Inflammatory macrophage treated with lipopolysaccharide for 1 hour (primary cell): ENCODE measurements around the gene PRRT1B.

Experiments
- DNase-seq, 2 donors: peaks; one replicate each; pipeline ENCODE4 v3.0.0-alpha.2; 2020 to 2022

Gene PRRT1B

DNA sequence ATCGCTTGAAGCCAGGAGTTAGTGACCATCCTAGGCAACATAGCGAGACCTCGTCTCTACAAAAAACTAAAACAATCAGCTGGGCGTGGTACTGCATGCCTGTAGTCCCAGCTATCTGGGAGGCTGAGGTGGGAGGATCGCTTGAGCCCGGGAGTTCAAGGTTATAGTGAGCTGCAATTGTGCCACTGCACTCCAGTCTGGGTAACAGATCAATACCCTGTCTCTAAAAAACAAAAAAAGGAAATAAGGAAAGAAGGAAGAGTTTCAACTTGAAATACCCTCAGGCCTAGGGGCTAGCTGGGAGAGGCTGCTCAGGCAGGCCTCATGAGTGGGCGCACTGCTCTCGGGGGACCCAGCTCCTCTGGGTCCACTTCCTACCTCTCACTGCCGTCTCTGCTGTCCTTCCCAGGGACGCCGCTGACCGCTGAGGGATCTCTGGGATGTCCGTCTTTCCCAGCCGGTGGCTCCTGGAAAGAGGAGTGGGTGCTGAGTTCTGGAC, 56.4 kb downstream of the PRRT1B start:
- DNase-seq, result no peak

DNA sequence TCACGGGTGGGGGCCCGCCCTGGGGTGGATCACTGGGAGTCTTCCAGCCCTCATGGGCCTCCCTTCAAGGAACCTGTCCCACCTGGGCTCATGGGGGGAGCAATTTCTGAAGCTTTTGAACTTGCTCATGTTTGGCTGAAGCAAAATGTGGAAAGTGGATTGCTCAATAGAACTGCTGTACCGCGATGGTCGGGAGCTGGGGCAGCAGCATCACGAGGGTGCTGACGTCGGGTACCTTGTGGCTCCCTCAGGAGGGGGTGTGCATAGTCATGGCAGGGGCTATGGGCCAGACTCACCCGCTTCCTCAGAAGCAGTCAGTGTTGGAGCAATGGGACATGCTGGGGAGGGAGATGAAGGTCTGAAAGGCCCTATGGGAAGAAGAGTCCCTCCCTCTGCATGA, 57.9 kb downstream of the PRRT1B start:
- DNase-seq, result peak; percentile 51 to 62

GRCh38 chr9:131603711-131604439, 58.6 kb downstream of the PRRT1B start:
- DNase-seq, result no peak

DNA sequence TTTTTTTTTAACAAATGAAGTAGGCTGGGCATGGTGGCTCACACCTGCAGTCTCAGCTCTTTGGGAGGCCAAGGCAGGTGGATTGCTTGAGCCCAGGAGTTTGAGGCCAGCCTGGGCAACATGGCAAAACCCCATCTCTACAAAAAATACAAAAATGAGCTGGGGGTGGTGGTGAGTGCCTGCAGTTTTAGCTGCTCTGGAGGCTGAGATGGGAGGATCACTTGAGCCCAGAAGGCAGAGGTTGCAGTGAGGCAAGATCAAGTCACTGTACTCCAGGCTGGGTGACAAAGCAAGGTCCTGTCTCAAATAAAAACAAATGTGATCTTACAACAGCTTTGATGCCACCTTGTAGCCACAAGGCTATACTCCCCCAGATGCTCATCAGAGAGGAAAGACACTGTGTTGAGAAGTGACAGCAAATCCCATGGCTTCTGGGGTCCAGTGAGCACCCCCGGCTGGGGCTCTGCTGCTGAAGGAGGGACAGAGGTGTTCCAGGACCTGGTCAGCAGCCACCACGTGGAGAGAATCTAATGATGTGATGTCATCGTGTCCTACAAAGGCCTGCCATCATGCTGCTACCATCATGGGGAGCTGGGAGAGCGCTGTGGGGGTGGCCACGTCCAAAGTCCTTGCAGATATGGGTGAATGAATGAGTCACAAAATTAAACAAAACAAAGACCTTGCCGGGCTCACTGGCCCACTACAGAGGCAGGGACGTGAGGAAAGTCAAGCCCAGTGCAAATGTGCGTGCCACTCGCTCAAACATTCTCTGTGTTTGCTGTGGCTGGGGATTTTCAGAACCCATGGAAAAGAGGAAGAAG, 60.7 kb downstream of the PRRT1B start:
- peak in 1 of 2 donors; percentile 38 for DNase-seq

DNA sequence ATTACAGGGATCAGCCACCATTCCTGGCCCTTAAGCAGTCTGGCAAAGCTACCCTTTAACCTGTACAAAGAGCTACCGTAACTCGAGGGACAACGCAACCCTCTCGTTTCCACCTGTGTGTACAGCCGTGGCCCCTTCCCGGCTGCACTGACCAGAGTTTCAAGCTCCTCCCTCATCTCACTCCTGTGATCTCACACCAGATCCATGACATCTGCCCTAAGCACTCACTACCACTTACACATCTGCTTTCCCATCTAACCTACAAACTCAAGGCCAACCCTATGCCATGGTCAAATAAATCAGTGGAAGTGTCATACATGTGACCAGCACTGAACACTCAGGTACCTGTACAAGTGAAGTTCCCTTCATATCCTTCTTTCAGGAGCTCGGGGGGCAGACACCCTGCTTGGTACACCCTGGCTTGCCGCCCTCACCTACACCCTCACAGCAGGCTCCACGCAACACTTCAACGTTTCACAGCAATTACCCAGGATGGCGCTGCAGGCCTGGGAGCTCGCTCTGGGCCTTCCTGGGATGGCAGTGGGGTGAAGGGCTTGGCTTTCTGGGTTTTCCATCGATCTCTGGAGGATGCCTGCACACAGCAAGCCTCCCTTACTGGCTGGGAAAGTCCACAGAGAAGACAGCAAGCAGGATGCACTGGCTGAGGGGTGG, 61.7 kb downstream of the PRRT1B start:
- DNase-seq, result no peak

DNA sequence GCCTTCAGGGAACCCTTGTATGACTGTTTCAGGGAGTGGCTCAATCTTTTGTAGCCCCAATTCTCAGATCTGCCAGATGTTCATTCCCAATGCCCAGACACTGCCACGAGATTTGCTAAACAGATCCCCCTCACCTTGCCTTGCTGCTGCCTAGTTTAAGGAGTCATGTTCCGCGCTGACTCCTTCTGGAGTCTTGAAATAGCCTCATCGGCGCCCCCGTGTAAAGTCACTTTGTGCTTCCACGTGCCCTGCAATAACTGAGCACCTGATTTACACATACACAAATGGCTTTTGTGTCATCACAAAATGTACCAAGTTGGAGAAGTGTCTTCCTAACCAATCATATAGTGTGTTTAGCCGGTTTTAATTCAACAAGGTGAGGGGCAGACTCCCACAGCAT, 62.3 kb downstream of the PRRT1B start:
- DNase-seq, result no peak

GRCh38 chr9:131608493-131609037, 63.2 kb downstream of the PRRT1B start:
- no peak for DNase-seq
